Liver (tissue), 3 donors: ENCODE data around the gene FZD1.

Experiments
- GABPA ChIP-seq, 2 donors: IDR thresholded peaks in 1 of 2; conservative IDR thresholded peaks in 1 of 2; 2 replicates each; pipeline ENCODE4 v1.6.1; 2016; ENCODE audit warnings: antibody characterized with exemption in 2 of 2, mild to moderate bottlenecking in 1 of 2, moderate library complexity in 1 of 2
- RAD21 ChIP-seq, 2 donors: IDR thresholded peaks; 2 replicates each; pipeline ENCODE4 v1.6.1; 2016; ENCODE audit warnings: antibody characterized with exemption in 2 of 2, mild to moderate bottlenecking in 2 of 2
- SP1 ChIP-seq: IDR thresholded peaks from 2 replicates; pipeline ENCODE4 v1.6.1; 2018; ENCODE audit warnings: antibody characterized with exemption, mild to moderate bottlenecking
- TAF1 ChIP-seq: conservative IDR thresholded peaks from 2 replicates; pipeline ENCODE4 v1.6.1; 2016; ENCODE audit warnings: antibody characterized with exemption, mild to moderate bottlenecking
- TF ChIP-seq, protein P1 (sequence below): fragments of 150-350 bp; IDR thresholded peaks from 2 replicates; pipeline ENCODE4 v1.5.1; 2017; ENCODE audit warnings: improper control_type of control experiment, low read depth, low read length; ENCODE audit not compliant: missing input control
- TF ChIP-seq, protein P2 (sequence below): IDR thresholded peaks from 2 replicates; pipeline ENCODE4 v1.6.1; 2016; ENCODE audit warnings: antibody characterized with exemption, mild to moderate bottlenecking
- TF ChIP-seq, protein P3 (sequence below): IDR thresholded peaks from 2 replicates; pipeline ENCODE4 v1.6.1; 2016; ENCODE audit warnings: antibody characterized with exemption
- TF ChIP-seq, protein P4 (sequence below): IDR thresholded peaks from 2 replicates; pipeline ENCODE4 v1.6.1; 2016; ENCODE audit warnings: antibody characterized with exemption
- donor health status: healthy.
- donor health status: healthy.

DNA sequence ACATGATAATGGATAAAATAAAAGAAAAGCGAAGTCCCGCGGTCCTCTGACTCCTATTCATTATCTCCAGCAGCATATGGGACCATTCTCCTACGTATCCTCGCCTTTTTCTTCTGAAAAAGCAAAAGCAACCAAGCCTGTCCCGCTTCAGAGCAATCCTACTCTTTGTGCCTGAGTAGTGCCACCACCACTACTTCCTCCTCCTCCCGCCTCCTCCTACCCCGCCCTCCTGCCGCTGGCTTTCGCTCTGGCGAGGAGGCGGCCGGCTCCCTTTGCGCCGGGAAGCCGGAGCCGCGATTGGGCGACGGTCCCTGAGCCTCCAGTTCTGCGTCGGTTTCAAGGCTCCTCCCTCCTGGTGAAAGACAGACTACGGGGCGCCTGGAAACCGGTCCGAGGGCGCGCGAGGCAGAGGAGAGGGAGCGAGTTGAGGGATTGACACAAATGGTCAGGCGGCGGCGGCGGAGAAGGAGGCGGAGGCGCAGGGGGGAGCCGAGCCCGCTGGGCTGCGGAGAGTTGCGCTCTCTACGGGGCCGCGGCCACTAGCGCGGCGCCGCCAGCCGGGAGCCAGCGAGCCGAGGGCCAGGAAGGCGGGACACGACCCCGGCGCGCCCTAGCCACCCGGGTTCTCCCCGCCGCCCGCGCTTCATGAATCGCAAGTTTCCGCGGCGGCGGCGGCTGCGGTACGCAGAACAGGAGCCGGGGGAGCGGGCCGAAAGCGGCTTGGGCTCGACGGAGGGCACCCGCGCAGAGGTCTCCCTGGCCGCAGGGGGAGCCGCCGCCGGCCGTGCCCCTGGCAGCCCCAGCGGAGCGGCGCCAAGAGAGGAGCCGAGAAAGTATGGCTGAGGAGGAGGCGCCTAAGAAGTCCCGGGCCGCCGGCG, at the start of gene FZD1:
- TF ChIP-seq, protein P1, sequence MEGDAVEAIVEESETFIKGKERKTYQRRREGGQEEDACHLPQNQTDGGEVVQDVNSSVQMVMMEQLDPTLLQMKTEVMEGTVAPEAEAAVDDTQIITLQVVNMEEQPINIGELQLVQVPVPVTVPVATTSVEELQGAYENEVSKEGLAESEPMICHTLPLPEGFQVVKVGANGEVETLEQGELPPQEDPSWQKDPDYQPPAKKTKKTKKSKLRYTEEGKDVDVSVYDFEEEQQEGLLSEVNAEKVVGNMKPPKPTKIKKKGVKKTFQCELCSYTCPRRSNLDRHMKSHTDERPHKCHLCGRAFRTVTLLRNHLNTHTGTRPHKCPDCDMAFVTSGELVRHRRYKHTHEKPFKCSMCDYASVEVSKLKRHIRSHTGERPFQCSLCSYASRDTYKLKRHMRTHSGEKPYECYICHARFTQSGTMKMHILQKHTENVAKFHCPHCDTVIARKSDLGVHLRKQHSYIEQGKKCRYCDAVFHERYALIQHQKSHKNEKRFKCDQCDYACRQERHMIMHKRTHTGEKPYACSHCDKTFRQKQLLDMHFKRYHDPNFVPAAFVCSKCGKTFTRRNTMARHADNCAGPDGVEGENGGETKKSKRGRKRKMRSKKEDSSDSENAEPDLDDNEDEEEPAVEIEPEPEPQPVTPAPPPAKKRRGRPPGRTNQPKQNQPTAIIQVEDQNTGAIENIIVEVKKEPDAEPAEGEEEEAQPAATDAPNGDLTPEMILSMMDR = no peak
- TF ChIP-seq TAF1 (no peak), RAD21 (IDR thresholded peaks at IDR 0.05) (peak; percentile 55 to 70), GABPA (IDR thresholded peaks at IDR 0.05 in 1 of 2, conservative IDR thresholded peaks at IDR 0.05 in 1 of 2) (peak in 1 of 2 donors; percentile 34), SP1 (peak; percentile 61)
- TF ChIP-seq, protein P2, sequence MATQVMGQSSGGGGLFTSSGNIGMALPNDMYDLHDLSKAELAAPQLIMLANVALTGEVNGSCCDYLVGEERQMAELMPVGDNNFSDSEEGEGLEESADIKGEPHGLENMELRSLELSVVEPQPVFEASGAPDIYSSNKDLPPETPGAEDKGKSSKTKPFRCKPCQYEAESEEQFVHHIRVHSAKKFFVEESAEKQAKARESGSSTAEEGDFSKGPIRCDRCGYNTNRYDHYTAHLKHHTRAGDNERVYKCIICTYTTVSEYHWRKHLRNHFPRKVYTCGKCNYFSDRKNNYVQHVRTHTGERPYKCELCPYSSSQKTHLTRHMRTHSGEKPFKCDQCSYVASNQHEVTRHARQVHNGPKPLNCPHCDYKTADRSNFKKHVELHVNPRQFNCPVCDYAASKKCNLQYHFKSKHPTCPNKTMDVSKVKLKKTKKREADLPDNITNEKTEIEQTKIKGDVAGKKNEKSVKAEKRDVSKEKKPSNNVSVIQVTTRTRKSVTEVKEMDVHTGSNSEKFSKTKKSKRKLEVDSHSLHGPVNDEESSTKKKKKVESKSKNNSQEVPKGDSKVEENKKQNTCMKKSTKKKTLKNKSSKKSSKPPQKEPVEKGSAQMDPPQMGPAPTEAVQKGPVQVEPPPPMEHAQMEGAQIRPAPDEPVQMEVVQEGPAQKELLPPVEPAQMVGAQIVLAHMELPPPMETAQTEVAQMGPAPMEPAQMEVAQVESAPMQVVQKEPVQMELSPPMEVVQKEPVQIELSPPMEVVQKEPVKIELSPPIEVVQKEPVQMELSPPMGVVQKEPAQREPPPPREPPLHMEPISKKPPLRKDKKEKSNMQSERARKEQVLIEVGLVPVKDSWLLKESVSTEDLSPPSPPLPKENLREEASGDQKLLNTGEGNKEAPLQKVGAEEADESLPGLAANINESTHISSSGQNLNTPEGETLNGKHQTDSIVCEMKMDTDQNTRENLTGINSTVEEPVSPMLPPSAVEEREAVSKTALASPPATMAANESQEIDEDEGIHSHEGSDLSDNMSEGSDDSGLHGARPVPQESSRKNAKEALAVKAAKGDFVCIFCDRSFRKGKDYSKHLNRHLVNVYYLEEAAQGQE = peak; percentile 69
- TF ChIP-seq, protein P3, sequence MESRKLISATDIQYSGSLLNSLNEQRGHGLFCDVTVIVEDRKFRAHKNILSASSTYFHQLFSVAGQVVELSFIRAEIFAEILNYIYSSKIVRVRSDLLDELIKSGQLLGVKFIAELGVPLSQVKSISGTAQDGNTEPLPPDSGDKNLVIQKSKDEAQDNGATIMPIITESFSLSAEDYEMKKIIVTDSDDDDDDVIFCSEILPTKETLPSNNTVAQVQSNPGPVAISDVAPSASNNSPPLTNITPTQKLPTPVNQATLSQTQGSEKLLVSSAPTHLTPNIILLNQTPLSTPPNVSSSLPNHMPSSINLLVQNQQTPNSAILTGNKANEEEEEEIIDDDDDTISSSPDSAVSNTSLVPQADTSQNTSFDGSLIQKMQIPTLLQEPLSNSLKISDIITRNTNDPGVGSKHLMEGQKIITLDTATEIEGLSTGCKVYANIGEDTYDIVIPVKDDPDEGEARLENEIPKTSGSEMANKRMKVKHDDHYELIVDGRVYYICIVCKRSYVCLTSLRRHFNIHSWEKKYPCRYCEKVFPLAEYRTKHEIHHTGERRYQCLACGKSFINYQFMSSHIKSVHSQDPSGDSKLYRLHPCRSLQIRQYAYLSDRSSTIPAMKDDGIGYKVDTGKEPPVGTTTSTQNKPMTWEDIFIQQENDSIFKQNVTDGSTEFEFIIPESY = peak; percentile 55
- TF ChIP-seq, protein P4, sequence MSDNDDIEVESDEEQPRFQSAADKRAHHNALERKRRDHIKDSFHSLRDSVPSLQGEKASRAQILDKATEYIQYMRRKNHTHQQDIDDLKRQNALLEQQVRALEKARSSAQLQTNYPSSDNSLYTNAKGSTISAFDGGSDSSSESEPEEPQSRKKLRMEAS = peak; percentile 56
